ENCODE results near the gene STARD9. TPM values are rescaled to one million over a fixed set of nuclear protein-coding genes. Genes with fewer than 3 reads are reported as not detected.

STARD9 gene
- total and polyA plus RNA-seq, 9 of the 15 experiments (the other 6 are each of a cell fraction or from before 2014, with no cell fraction given) = 0.45 to 6.0 (median 3.6) TPM

DNA sequence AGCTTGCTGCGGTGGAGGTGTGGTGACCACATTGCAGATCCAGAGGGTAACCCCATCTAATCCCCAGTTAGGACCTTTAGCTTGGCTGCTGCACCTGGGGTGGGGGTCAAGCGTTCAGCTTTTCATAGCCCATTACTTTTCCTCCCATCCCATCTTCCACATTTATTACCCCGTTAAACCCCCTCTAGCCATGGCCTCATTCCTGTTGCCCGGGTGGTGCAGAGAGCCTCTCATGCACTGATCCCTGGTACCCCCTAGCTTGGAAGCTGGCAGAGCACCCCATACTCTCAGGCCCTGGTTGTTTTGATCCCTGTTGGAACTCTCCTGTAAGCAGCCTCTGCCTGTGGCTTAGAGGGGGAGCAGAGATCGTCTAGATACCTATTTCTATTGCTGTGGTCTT, 140.7 kb downstream of the STARD9 start:
- POLR2A ChIA-PET = interaction anchor here (0.6 to 2.1 kb wide), 8 partner anchors 9 to 569 kb away, joined by 3 to 6 read pairs (median 3); no protein-coding TSS in a partner anchor
- BruUV-seq (replicated peaks) = no TSS peak
- intact Hi-C loops (cut with micrococcal nuclease) = no loop called here
- CTCF ChIA-PET (ENCODE audit: low intra/inter-chr PET ratio) = no interaction called here
- in situ Hi-C loops (cut with MboI) = loop anchor here (5.0 to 10.0 kb wide), 2 partner anchors 211 to 559 kb away; no protein-coding TSS in a partner anchor
- H3K9me1 ChIP-seq (ENCODE audit: control insufficient read depth, insufficient read depth, low read length) = no peaks in the 10 kb centered on the region
- no peaks in the 10 kb centered on the region for H4K20me1 ChIP-seq (replicated peaks; ENCODE audit: control insufficient read depth, insufficient read depth, low read length)
- no peak overlapping the region for H3K4me3 ChIP-seq
- H3K9me3 ChIP-seq (replicated peaks; ENCODE audit: control insufficient read depth, insufficient read depth, low read depth, low read length) = no peaks in the 10 kb centered on the region
- ATAC-seq (no peak), FAIRE-seq (no peak), DNase-seq (ENCODE audit: extremely low read depth in 1 of 4, low spot score in 3 of 4) (peak in 2 of 4 experiments; percentile 3 to 4)
- H3K9ac ChIP-seq (ENCODE audit: insufficient read depth in 1 of 2, low read depth in 2 of 2, low read length in 2 of 2) = no peak overlapping the region
- no peaks in the 10 kb centered on the region for H3K79me2 ChIP-seq (ENCODE audit: control insufficient read depth, insufficient read depth, low read length)
- H3K4me1 ChIP-seq (replicated peaks in 1 of 2; ENCODE audit: control insufficient read depth in 2 of 2, insufficient read depth in 2 of 2, low read length in 2 of 2) = no peaks in the 10 kb centered on the region
- 31% methylated on average over 3 of the region's 5 CpGs for WGBS (ENCODE audit: insufficient coverage, low coverage, missing lambda C conversion rate)
- H2AFZ ChIP-seq (ENCODE audit: low read depth, low read length) = no peak overlapping the region
- no peak overlapping the region for H3K4me2 ChIP-seq (ENCODE audit: insufficient read depth, low read length)
- no peak overlapping the region for H3K27ac ChIP-seq (ENCODE audit: extremely low read depth, low read depth, low read length)
- no peak for TF ChIP-seq RHOXF2B (CRISPR knock-in tag; conservative IDR thresholded peaks at IDR 0.05)
- TF ChIP-seq, protein P1, sequence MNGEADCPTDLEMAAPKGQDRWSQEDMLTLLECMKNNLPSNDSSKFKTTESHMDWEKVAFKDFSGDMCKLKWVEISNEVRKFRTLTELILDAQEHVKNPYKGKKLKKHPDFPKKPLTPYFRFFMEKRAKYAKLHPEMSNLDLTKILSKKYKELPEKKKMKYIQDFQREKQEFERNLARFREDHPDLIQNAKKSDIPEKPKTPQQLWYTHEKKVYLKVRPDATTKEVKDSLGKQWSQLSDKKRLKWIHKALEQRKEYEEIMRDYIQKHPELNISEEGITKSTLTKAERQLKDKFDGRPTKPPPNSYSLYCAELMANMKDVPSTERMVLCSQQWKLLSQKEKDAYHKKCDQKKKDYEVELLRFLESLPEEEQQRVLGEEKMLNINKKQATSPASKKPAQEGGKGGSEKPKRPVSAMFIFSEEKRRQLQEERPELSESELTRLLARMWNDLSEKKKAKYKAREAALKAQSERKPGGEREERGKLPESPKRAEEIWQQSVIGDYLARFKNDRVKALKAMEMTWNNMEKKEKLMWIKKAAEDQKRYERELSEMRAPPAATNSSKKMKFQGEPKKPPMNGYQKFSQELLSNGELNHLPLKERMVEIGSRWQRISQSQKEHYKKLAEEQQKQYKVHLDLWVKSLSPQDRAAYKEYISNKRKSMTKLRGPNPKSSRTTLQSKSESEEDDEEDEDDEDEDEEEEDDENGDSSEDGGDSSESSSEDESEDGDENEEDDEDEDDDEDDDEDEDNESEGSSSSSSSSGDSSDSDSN (IDR thresholded peaks at IDR 0.05; ENCODE audit: borderline replicate concordance in 1 of 2, low read depth in 2 of 2, low read length in 2 of 2) = no peak
- TF ChIP-seq STAT5A (IDR thresholded peaks at IDR 0.05; ENCODE audit: borderline replicate concordance, low read length) = no peak
- TF ChIP-seq HSF4 (CRISPR knock-in tag; IDR thresholded peaks at IDR 0.05; ENCODE audit: borderline replicate concordance) = no peak
- no peak for TF ChIP-seq LCOR (CRISPR knock-in tag; IDR thresholded peaks at IDR 0.05)
- no peak for TF ChIP-seq IRF2 (CRISPR knock-in tag; IDR thresholded peaks at IDR 0.05)
- H3K36me3 ChIP-seq (ENCODE audit: control insufficient read depth, insufficient read depth, low read length) = peaks cover 14% of the 10 kb centered on the region; the same call in 2 of the 3 replicates
- no peaks in the 10 kb centered on the region for H3K27me3 ChIP-seq (ENCODE audit: control insufficient read depth in 2 of 2, insufficient read depth in 2 of 2, low read length in 2 of 2)
